LNCAP (cell line): Measurements from ENCODE around the gene HTR6.

Experiments used
- CTCF ChIP-seq: fragments of 450-650 bp; IDR thresholded peaks from 2 replicates; pipeline ENCODE4 v1.5.1; 2017; ENCODE audit warnings: mild to moderate bottlenecking

HTR6 gene

GRCh38 chr1:19708567-19709110 is 44.0 kb downstream of the HTR6 start:
- no peak for TF ChIP-seq CTCF

- no peak for TF ChIP-seq CTCF
Measured at GRCh38 chr1:19709260-19709793, 44.7 kb downstream of the HTR6 start.

GRCh38 chr1:19710825-19711611 is 46.3 kb downstream of the HTR6 start:
- TF ChIP-seq CTCF = no peak

- no peak for TF ChIP-seq CTCF
Measured at GRCh38 chr1:19712928-19713327, 48.3 kb downstream of the HTR6 start.

- TF ChIP-seq CTCF = peak; percentile 62
Measured at GRCh38 chr1:19715334-19716203, 50.9 kb downstream of the HTR6 start.

- TF ChIP-seq CTCF = no peak
Measured at GRCh38 chr1:19717467-19717866, 52.8 kb downstream of the HTR6 start.

GRCh38 chr1:19720174-19720573 is 55.5 kb downstream of the HTR6 start:
- TF ChIP-seq CTCF = no peak
